Coronary artery (tissue), 2 donors: ENCODE data around the gene SHROOM3.
A peak's percentile ranks its signal among the peaks of the same experiment; 100 is the strongest.

Source experiments
- DNase-seq: peaks from one replicate; pipeline ENCODE4 v3.0.0-alpha.2; 2017; ENCODE audit warnings: low spot score
- H3K27ac ChIP-seq, 2 donors: fragments of 200-600 bp; sonication (generic); one replicate each; pipeline ENCODE4 v1.5.1; 2016 to 2019
- H3K4me3 ChIP-seq: fragments of 200-600 bp; sonication (generic); 2 replicates; pipeline ENCODE4 v1.5.1; 2016; ENCODE audit warnings: mild to moderate bottlenecking, moderate library complexity
- TF ChIP-seq, protein P1 (sequence below): fragments of 200-600 bp; sonication (generic); IDR thresholded peaks from one replicate; pipeline ENCODE4 v1.5.1; 2019; ENCODE audit warnings: antibody characterized with exemption

Gene SHROOM3

DNA sequence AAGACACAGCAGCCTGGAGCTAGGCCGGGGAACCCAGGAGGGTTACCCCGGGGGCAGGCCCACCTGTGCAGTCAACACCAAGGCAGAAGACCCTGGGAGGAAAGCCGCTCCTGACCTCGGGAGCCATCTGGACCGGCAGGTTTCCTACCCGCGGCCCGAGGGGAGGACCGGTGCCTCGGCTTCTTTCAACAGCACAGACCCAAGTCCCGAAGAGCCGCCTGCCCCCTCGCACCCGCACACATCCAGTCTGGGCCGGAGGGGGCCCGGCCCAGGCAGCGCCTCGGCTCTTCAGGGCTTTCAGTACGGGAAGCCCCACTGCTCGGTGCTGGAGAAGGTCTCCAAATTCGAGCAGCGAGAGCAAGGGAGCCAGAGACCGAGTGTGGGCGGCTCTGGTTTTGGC, 305.2 kb downstream of the SHROOM3 start:
- TF ChIP-seq, protein P1, sequence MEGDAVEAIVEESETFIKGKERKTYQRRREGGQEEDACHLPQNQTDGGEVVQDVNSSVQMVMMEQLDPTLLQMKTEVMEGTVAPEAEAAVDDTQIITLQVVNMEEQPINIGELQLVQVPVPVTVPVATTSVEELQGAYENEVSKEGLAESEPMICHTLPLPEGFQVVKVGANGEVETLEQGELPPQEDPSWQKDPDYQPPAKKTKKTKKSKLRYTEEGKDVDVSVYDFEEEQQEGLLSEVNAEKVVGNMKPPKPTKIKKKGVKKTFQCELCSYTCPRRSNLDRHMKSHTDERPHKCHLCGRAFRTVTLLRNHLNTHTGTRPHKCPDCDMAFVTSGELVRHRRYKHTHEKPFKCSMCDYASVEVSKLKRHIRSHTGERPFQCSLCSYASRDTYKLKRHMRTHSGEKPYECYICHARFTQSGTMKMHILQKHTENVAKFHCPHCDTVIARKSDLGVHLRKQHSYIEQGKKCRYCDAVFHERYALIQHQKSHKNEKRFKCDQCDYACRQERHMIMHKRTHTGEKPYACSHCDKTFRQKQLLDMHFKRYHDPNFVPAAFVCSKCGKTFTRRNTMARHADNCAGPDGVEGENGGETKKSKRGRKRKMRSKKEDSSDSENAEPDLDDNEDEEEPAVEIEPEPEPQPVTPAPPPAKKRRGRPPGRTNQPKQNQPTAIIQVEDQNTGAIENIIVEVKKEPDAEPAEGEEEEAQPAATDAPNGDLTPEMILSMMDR: no peak
- Histone ChIP-seq H3K27ac (peak overlapping the region; percentile 69 to 90), H3K4me3 (no peak overlapping the region)
- no peak for DNase-seq

DNA sequence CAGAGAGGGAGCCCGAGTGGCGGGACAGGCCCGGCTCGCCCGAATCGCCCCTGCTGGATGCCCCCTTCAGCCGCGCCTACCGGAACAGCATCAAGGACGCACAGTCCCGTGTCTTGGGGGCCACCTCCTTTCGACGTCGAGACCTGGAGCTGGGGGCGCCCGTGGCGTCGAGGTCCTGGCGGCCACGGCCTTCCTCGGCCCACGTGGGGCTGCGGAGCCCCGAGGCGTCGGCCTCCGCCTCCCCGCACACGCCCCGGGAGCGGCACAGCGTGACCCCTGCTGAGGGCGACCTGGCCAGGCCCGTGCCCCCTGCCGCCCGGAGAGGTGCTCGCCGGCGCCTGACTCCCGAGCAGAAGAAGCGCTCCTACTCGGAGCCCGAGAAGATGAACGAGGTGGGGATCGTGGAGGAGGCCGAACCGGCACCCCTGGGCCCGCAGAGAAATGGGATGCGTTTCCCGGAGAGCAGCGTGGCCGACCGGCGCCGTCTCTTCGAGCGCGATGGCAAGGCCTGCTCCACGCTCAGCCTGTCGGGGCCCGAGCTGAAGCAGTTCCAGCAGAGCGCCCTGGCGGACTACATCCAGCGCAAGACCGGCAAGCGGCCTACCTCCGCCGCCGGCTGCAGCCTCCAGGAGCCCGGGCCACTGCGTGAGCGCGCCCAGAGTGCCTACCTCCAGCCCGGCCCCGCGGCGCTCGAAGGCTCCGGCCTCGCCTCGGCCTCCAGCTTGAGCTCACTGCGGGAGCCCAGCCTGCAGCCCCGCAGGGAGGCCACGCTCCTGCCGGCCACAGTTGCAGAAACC, 306.0 kb downstream of the SHROOM3 start:
- DNase-seq: no peak
- TF ChIP-seq, protein P1: no peak
- Histone ChIP-seq H3K27ac (no peak overlapping the region), H3K4me3 (no peak overlapping the region)

DNA sequence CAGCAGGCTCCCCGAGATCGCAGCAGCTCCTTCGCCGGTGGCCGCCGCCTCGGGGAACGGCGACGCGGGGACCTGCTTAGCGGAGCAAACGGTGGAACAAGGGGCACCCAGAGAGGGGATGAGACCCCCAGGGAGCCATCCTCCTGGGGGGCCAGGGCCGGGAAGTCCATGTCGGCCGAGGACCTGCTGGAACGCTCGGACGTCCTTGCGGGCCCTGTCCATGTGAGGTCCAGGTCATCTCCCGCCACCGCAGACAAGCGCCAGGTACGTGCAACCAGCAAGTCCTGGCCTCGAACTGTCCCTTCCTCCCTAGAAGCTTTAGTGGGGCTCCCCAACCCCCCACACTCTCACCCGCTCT, 306.6 kb downstream of the SHROOM3 start:
- Histone ChIP-seq H3K27ac (peak overlapping the region in 1 of 2 donors; percentile 20), H3K4me3 (no peak overlapping the region)
- TF ChIP-seq, protein P1: no peak
- DNase-seq: no peak

DNA sequence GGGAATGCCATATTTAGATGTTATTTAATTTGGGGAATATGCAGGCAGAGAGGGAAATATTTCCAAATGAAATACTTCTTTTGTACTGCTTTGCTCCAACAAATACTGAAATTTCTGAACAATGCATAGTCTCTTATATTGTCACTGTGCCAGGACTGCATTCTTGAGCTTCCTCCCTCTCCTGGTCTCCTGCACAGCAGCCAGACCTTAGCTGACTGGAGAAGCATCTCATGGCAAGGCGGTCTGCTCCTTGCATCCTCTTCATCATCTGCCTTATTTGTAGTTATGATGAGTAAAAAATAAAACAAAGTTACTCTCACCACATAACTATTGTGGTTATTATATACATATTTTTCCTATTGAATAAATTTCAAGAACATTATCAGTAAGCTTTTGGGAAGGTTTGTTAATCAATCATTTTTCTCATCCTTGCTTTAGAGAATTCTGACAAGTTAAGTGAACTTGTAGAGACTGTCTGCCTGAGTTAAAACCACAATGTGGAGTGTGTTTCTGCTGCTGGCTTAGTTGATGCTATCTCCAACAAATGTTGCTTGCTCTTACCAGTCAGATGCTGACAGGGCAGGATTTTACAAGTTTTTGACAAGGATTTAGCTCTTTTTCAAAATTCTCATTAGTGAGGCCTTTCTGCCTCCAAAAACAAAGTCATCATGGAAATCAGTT, 309.4 kb downstream of the SHROOM3 start:
- Histone ChIP-seq H3K27ac (peak overlapping the region in 1 of 2 donors; percentile 14), H3K4me3 (no peak overlapping the region)
- DNase-seq: no peak
- TF ChIP-seq, protein P1: no peak

DNA sequence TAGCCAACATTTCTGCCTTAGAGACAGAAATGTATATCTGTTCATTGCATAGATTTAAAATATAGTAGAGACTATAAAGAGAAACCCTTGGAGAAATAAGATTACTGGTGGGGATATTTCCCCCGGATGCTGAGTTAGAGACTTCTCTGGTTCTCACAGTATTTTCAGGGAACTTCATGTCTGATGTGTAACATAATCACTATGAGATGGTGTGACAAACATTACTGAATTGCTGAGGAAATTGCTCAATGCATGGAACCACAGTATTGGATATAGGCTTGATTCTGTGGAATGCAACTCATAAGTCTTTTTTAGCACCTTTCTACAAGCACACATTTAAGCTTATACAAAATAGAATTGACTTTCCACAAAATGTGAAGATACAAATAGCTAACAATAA, 310.2 kb downstream of the SHROOM3 start:
- H3K4me3 ChIP-seq: no peak overlapping the region
- DNase-seq: no peak
- TF ChIP-seq, protein P1: no peak
- no peak overlapping the region for H3K27ac ChIP-seq

DNA sequence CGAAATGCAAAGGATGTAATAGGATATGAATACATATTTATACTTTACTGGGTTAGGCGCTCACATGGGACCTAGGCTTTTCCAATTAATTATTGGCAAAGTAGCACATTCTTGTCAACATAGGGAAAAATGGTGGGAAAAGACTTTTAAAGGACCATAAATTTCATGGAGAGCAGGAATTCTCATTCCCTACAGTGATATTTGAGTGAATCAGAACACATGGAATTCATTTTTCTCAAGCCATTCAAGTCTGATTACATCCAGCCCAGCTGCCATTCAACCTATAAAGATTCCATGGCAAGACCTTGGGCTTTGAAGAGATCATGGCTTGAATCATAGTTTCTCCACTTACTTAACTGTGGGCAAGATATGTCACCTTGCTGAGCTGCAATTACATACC, 312.5 kb downstream of the SHROOM3 start:
- DNase-seq: no peak
- H3K27ac ChIP-seq: no peak overlapping the region
- no peak overlapping the region for H3K4me3 ChIP-seq
- TF ChIP-seq, protein P1: no peak

DNA sequence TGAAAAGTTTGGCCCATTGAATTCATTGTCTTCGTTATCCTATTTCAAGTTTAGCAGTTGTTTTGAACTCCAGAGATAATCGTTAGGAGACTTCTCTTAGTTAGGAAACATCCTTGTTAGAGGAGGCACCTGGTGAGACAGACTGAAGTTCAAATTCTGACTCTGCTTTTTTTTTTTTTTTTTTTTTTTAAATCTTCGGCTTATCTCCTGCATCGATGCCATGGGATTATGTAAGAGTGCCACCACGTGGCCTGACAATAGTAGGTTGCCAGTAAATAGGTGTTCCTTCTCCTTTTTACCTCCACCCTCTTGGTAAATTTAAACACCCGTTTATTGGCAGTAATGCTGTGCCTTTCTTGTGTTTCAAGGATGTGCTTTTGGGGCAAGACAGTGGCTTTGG, 313.6 kb downstream of the SHROOM3 start:
- no peak for DNase-seq

More for the DNA sequence above, 313.6 kb downstream of the SHROOM3 start:
- H3K4me3 ChIP-seq: no peak overlapping the region
- H3K27ac ChIP-seq: no peak overlapping the region
- TF ChIP-seq, protein P1: no peak
